HG02885 (cell line): ENCODE data around the gene CHAD.
"Not testable (repeated sequence)": the region's sequence is repeated elsewhere in the genome, so short reads cannot be mapped to it uniquely, and the experiment has no call there.

Source experiments
- ATAC-seq: cut with Tn5 transposase; IDR thresholded peaks from one replicate; pipeline ENCODE4 v1.9.1; 2021; ENCODE audit warnings: mild to moderate bottlenecking; ENCODE audit not compliant: unreplicated experiment, poor library complexity

CHAD gene

DNA sequence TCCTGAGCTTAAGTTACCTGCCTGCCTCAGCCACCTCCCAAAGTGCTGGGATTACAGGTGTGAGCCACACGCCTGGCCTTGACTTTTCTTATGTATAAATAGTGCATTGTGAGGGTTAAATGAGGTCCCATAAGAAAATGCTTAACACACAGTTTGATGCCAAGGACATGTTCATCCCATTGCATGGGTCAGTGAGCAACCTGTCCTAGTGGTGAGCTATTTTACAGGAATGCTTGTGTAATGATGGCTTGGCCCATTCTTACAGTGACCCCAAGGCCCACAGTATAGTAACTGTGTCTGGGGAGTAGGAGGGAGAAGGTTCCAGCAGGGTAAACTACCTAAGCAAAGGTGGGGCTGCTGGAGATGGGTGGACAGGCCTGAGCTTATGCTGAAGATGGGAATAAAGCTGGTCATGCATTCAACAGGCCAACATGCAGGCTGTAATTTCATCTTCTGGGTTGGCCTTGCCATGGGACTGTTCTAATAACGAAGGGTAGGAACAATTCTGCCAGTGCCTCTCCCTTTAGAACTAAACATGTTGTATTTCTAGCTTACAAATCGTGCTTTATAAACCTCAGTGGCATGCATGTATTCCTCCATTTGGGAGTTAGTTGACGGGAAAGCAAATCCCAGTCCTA lies 36.4 kb downstream of the CHAD start:
- ATAC-seq: no peak

- ATAC-seq: no peak
Observed at GRCh38 chr17:50430821-50431618, 37.7 kb downstream of the CHAD start.

DNA sequence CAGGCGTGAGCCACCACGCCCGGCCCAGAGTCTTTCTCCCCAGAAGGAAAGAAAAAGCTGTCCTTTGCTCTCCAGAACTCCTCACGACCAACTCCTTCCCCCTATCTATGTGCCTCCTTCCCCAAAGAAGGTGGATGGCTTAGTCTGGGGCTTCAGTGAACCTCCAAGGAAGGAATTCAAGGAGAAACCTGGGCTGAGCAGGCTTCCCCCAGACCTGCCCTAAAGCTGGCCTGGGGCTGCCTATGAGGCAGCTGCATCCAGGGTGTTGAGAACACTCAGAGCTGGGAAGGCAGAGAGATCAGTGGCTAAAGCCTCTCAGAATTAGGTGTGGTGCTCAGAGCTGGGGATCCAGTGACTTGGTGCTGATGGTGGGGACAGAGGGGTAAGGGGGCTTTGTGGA lies 38.9 kb downstream of the CHAD start:
- ATAC-seq: no peak

- no peak for ATAC-seq
Observed at GRCh38 chr17:50428831-50429424, 39.8 kb downstream of the CHAD start.

DNA sequence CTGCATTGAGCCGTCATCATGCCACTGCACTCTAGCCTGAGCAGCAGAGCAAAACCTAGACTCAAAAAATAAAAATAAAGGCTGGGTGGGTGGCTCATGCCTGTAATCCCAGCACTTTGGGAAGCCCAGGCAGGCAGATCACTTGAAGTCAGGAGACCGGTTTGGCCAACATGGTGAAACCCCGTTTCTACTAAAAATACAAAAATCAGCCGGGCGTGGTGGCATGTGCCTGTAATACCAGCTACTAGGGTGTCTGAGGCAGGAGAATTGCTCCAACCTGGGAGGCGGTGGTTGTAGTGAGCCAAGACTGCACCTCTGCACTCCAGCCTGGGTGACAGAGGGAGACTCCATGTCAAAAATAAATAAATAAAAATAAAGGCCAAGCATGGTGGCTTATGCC lies 40.6 kb downstream of the CHAD start:
- ATAC-seq: not testable (repeated sequence)

DNA sequence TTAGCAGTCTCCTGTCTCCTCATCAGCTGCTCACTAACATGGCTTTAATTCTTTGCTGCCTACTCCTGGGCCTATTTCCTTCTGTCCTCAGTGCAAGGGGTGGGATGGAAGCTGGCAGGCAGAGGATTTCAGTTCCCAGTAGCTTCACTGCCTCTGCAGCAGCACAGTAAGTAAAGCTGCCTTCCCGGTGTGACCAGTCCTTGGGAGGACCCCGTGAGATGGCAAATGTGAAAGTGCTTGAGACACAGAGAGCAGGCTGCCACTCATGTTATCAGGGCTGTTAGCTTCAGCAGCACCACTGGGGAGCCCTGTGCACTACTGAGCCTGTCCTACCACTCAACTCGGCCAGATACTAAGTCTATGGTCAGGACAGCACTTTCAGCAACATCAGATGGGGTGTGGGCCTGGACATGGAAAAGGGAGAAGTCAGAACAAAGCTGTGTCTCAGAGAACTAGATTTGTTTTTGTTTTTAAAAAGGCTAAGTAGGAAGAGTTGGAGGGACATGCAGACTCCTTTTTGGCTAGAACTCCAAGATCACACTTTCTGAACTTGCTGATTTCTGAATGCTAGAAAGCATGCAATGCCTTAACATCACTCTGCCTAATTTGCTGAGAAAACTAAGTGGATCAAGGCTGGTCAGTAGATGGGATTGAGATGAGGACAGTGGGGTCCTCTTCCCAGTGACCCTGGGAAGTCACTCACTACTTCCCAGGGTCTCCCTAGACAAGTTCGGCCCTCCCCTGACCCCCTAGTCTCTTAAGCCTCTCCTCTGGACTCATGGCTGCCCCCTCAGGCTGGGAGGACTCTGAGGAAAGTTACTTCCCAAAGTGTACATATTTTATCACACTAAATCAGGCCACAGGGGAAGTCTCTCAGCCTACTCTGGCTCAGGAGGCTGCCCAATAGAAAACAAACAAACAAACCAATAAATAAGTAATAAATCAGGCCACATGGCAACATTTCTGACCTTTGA lies 41.6 kb downstream of the CHAD start:
- ATAC-seq: peak; percentile 35

GRCh38 chr17:50426472-50426782 lies 42.3 kb downstream of the CHAD start:
- ATAC-seq: no peak

DNA sequence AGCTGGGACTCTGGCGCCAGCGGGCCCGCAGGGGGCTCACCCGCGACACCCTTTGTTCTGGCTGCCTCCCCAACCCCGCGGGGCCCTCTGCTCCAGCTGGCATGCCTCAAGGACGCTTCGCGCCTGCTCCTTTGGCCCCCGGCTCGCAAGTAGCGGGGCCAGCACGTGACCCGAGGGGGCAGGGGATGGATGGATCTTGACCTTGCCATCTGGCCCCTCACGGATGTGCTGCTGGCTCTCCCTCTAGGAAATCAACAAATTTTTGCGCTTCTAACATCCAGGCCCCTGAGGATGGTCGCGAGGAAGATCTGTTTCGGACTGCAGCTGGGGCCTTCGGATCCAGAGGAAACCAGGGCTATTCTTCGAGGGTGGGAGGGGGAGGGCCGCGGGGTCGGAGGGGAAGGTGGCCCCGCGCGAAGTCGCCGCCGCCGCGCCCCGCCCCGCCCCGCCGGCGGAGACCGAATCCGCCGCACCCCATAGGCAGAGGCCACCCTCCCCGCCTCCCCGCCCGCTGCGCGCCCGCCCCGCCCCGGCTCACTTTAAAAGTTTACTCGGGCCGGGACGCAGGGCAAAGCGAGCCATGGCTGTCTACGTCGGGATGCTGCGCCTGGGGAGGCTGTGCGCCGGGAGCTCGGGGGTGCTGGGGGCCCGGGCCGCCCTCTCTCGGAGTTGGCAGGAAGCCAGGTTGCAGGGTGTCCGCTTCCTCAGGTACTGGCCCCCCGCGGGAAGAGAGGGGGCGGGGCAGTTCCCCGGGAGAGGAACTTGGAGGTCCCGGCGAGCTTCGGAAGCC lies 42.8 kb downstream of the CHAD start, which contains the start of gene ACSF2:
Gene ACSF2 (plus strand): TSS at position 537 of the 790 bp plus-strand sequence. CDS start 44 bp downstream, at position 581.
- ATAC-seq: peak; percentile 55

DNA sequence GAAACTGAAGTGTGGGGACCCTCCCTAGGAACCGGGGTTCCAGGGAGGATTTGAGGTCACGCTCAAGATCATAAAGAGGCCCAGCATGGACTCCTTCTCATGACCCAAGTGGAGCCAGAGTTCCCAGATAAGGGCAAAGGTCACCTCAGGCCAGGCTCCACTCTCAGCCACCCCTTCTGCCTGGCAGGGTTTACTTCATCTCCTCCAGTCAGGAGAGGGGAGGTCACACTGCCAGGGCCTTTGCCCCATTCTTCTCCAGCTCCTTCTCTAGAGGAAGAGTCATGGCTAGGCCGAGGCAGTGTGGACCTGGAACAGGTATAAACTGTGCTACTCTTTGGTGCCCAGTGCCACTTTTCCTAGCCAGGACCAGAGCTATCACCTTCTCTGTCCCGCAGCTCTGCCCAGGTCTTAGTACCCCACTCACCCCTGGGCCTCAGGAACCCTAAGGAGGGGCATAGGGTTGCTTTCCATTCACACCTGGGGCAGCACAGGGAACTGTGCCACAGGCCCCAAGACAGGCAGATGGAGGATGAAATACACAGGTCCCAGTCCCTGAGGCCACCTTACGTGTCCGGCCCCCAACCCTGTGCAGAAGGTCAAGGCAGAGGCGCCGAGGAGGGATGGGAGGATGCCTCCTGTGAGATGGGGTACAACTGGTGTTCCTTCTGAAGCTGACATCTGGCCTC lies 43.5 kb downstream of the CHAD start:
- peak; percentile 3 for ATAC-seq

GRCh38 chr17:50424246-50424995 lies 44.3 kb downstream of the CHAD start:
- ATAC-seq: no peak

DNA sequence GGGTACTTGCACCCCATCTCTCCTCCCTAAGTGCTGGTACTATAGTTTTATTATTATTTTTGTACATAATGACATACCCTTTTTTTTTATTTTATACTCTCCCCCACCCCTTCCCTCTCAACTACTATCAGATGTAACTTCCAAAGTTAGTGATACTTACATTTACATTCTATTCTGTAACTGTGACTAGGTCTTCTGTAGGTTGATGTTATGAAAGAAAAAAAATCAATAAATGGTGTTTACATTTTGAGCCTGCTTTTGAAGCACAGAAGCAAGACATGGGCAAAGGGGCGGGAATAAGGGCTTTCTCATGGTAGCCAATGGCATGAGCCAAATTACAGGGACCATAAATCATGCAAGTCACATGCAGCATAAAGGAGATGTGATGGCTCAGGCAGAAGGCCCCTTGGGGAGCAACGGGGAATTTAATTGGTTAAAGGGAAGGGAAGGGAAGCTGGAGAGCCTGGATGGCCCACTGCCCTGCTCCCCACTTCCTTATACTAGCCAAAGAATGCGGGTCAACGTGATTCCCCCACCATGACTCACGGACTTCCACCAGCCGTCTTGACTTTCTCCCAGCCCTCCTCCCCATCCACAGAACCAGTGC lies 45.0 kb downstream of the CHAD start:
- no peak for ATAC-seq

DNA sequence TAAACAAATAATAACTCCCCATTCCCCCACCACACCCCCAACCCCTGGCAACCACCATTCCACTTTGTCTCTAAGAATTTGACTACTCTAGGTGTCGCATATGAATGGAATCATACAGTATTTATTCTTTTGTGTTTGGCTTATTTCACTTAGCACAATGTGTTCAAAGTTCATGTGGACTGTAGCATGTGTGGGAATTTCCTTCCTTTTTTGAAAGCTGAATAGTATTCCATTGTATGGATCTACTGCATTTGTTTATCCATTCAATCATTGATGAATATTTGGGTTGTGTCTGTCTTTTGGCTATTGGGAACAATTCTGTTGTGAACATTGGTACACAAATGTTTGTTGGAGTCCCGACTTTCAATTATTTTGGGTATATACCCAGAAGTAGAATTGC lies 45.9 kb downstream of the CHAD start:
- no peak for ATAC-seq

DNA sequence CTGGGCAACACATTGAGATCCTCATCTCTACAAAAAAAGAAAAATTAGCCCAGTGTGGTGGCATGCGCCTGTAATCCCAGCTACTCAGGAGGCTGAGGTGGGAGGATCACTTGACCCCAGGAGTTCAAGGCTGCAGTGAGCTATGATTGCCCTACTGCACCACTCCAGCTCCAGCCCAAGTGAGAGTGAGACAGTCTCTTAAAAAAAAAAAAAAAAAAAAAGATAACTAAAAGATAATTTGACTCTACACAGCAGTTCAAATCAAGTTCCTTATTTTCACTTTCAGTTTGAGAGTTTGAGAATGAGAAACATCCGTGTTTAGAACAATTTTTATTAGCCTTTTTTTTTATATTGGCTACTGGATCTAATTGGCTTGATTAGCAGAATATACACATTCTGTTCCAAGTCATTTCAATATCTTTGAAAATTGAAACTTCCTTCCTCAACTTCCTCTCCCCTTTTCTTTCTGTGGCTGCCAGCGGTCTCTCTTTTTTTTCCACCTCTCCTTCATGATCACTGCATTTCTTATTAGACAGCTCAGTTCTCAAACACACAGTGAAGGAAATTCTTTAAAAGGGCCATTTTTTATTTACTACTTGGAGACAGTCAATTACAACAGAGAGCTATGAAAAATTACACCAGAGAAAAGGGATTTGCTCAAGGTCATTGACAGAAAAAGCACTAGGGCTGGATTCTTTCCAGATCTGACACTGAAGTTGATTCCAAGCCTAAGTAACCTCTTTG lies 47.2 kb downstream of the CHAD start:
- no peak for ATAC-seq

- ATAC-seq: no peak
Observed at GRCh38 chr17:50420419-50421112, 48.1 kb downstream of the CHAD start.

DNA sequence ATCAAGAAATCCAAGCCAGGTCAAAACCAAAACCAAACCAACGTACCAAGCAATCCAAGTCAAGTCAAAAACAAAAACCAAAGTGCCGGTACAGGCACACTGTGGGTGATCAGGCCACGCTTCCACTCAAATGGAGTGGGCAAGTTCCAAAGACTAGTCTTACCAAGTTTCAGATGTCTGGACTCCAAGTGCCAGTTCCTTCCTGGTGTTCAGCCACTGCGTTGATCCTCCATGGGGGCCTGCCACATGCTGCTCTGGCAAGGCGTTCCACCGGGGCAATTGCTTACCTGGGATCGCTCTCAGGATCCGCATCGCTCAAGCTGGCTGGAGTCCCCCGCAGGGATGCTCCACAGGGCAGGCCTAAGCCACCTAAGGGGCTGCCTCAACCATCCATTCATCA lies 49.1 kb downstream of the CHAD start:
- ATAC-seq: not testable (repeated sequence)

GRCh38 chr17:50414808-50415207 lies 53.9 kb downstream of the CHAD start:
- no peak for ATAC-seq
